GM08714 (cell line): Measurements from ENCODE around the gene SHISA7.
"Not testable (repeated sequence)": the region's sequence is repeated elsewhere in the genome, so short reads cannot be mapped to it uniquely, and the experiment has no call there.

ENCODE experiments used
- H3K4me3 ChIP-seq: fragments of 200-500 bp; sonication (Bioruptor generic); 2 replicates; pipeline ENCODE4 v1.5.1; 2014; ENCODE audit warnings: mild to moderate bottlenecking, low read length, inconsistent platforms
- ZNF274 ChIP-seq: IDR thresholded peaks from 2 replicates; pipeline ENCODE4 v1.6.1; 2012; ENCODE audit warnings: mild to moderate bottlenecking, low read depth, low read length

The SHISA7 gene

DNA sequence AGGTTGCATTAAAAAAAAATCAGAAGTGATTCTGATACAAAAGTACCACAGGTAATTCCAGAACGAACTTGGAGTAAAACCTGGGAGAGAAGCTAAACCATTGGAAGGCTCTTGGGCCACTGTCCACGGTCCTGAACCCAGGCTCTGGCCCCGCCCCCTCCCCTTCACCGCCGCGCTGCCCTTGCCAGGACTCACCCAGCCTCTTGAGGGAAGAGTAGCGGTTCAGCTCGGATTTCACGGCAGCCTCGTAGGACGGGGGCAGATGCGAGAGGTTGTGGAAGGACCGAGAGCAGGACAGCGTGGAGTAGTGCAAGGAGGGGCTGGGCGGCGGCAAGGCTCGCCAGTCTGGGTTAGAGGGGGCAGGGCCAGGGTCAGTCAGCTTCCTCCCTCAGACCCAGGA, 5.7 kb downstream of the SHISA7 start:
- no peak for TF ChIP-seq ZNF274
- H3K4me3 ChIP-seq = no peak overlapping the region

GRCh38 chr19:55436847-55437246, 6.3 kb downstream of the SHISA7 start:
- H3K4me3 ChIP-seq = no peak overlapping the region
- TF ChIP-seq ZNF274 = no peak

DNA sequence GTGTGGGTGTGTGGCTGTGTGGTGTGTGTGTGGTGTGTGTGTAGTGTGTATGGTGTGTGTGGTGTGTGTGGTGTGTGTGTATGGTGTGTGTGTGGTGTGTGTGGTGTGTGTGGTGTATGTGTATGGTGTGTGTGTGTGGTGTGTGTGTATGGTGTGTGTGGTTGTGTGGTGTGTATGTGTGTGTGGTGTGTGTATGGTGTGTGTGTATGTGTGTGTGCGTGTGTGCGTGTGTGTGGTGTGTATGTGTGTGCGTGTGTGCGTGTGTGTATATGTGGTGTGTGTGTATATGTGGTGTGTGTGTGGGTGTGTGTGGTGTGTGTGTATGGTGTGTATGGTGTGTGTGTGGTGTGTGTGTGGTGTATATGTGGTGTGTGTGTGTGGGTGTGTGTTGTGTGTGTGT, 8.1 kb downstream of the SHISA7 start:
- H3K4me3 ChIP-seq = no peak overlapping the region
- TF ChIP-seq ZNF274 = no peak

GRCh38 chr19:55434356-55434919, 8.7 kb downstream of the SHISA7 start:
- no peak overlapping the region for H3K4me3 ChIP-seq
- TF ChIP-seq ZNF274 = no peak

DNA sequence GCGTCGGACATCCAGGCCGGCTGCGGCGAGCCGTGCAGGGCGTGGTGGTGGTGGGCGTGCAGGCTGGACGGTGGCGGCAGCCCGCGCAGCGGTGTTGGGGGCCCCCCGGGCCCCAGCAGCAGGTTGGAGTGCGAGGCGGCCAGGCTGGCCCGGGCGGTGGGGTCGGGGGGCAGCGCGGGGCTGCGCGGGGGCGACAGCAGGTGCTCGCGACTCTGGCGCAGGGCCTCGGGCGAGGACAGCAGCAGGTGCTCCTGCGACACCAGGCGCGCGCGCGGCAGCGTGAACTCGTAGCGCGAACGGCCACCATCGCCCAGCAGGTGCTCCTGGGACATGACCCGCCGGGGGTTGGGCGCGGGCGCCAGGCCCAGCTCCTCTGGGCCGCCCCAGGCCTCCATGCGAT, 9.8 kb downstream of the SHISA7 start:
- H3K4me3 ChIP-seq = no peak overlapping the region
- no peak for TF ChIP-seq ZNF274

GRCh38 chr19:55432241-55432959, 10.7 kb downstream of the SHISA7 start:
- H3K4me3 ChIP-seq = no peak overlapping the region
- no peak for TF ChIP-seq ZNF274

- TF ChIP-seq ZNF274 = no peak
- H3K4me3 ChIP-seq = no peak overlapping the region
Observed at GRCh38 chr19:55431183-55431582, 11.9 kb downstream of the SHISA7 start.

- H3K4me3 ChIP-seq = no peak overlapping the region
- TF ChIP-seq ZNF274 = no peak
Observed at GRCh38 chr19:55426042-55426441, 17.1 kb downstream of the SHISA7 start.

DNA sequence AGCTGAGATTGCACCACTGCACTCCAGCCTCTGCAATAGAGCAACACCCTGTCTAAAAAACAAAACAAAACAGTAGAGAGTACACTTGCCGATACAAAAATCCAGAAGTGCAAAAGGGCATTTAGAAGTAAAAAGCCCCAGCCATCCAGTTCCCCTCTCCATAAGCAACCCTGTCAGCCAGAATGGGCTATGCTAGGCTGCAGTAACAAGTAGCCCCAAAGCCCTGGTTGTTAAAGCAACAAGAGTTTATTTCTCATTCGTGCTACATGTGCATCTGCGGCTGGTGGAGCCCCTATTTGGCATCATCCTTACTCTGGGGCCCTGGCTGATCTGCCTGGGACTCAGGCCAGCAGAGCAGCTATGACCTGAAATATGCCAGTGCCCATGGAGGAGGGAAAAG, 18.6 kb downstream of the SHISA7 start:
- no peak for TF ChIP-seq ZNF274
- H3K4me3 ChIP-seq = no peak overlapping the region

DNA sequence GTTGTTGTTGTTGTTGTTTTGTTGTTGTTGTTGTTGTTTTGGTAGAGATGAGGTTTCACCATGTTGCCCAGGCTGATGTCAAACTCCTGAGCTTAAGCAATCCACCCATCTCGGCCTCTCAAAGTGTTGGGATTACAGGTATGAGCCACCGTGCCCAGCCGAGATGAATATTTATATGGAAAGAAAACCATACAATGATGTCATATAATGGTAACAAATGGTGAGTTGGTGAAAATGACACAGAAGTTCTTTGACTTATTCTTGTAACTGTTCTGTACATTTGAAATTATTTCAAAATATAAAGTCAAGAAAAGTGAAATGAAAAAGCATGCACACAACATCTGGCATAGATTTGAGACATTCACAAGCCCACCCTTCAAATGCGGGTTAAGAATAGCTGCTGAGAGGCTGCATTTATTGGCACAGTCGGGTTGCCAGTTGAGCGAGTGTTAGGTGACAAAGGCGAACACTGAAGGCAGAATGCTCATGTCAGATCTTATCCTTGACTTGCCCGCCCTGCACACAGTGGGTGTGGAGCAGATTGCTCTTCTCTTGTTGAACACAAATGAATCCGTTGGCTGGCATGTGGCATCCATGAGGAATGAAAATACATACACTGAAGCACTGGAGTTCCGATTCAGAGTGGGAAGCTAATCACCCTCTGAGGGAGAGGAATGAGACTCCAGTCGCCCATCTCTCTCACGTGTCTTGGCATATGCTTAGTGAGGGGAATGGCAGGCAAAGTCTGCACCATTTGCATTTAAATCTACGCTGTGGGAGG, 19.7 kb downstream of the SHISA7 start:
- H3K4me3 ChIP-seq = no peak overlapping the region
- TF ChIP-seq ZNF274 = no peak

- not testable (repeated sequence) for H3K4me3 ChIP-seq
Observed at GRCh38 chr19:55421281-55421680, 21.8 kb downstream of the SHISA7 start.

DNA sequence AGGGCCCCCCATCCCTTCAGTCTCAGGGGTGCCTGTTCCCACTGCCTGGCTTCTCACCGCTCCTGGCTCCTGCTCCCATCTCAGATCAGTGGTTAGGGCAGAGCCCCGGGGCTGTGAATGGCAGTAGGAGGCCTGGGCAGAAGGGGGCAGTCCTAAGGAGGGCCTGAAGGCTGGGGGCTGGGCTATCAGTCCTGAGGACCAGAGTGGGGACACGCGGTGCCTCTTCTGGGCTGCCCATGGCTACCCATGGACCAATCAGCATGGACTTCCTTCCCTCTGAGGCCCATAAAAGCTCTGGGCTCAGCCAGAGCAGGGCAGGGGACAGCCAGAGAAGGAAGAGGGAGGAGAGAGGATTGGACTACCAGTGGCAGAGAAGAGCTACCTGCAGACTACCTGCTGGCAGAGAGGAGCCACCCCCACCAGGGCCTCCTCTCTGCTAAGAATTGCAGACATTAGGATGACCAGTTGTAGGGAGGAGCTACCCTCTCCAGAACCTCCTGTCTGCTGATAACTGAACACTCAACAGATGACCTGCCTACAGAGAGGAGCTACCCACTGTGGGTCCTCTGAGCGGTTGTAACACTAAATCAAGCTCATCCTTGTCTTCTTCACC, 23.4 kb downstream of the SHISA7 start:
- no peak overlapping the region for H3K4me3 ChIP-seq
- no peak for TF ChIP-seq ZNF274

DNA sequence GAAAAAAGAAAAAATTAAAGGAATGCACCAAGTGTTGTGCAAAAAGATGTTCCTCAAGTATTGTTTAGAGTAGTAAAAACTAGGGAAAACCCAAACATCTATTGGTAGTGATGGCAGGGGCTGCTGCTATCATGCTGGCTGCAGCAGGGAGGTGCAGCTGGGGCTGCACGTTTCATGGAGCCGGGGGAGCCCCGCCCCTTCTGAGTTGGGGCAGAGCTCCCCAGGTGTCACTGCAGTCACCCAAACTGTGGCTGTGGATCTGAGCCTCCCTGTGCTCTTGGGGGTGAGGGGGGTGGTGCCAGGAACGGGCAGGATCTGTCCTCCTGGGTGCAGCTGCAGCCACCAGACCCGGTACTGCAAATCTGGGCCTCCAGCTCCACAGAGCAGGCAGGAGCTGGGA, 24.0 kb downstream of the SHISA7 start:
- no peak overlapping the region for H3K4me3 ChIP-seq
- no peak for TF ChIP-seq ZNF274

GRCh38 chr19:55418185-55418584, 24.9 kb downstream of the SHISA7 start:
- no peak overlapping the region for H3K4me3 ChIP-seq
- no peak for TF ChIP-seq ZNF274

DNA sequence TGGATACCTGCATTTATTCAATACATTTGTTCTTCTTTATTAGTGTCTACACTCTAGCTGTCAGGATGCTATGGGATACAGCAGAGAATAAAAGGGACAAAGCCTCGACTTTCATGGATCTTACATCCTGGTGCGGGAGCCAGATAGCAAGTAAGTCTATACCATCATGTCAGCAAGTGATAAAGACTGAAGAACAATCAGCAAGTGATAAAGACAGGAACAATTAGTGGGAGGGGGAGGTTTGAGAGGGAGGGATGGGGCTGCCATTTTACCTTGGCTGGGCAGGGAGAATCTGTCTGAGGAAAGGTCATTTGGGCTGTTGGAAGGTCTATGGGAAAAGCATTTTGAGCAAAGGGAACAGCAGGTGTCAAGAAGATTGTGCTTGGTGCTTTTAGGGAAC, 32.9 kb downstream of the SHISA7 start:
- TF ChIP-seq ZNF274 = no peak
- H3K4me3 ChIP-seq = no peak overlapping the region

GRCh38 chr19:55409179-55409578, 33.9 kb downstream of the SHISA7 start:
- H3K4me3 ChIP-seq = not testable (repeated sequence)
